HepG2 (cell line): ENCODE results near the gene PANK1. TPM values are rescaled to one million over a fixed set of nuclear protein-coding genes. Genes with fewer than 3 reads are reported as not detected.

Source experiments
- ATAC-seq: fragments of 200-7000 bp; cut with Tn5 transposase; 3 replicates; pipeline ENCODE4 v1.9.1; 2020; ENCODE audit warnings: mild to moderate bottlenecking, moderate library complexity
- BruUV-seq: library from RNA; stranded (reverse); fragments of 400-500 nt; replicated peaks from 2 replicates; lab custom pipeline; 2021; lab: Mats Ljungman, UMichigan
- CTCF ChIA-PET: fragments of 300-600 bp; formaldehyde crosslinking; extraction: SDS; loops from one replicate; lab custom pipeline; 2021; ENCODE audit warnings: low total read pairs, inconsistent platforms, low intra/inter-chr PET ratio; lab: Yijun Ruan, JAX
- POLR2A ChIA-PET: fragments of 350-600 bp; sonication (Branson Sonifier 250); formaldehyde crosslinking; loops from one replicate; lab custom pipeline; 2020; ENCODE audit warnings: antibody characterized with exemption, inconsistent platforms; lab: Yijun Ruan, JAX
- DNase-seq: peaks from one replicate; pipeline ENCODE4 v3.0.0-alpha.2; 2015; ENCODE audit warnings: low spot score
- FAIRE-seq: peaks from 3 replicates; lab custom pipeline; 2011; peaks lifted over from hg19 to GRCh38; lab: Jason Lieb, UNC
- H2AFZ ChIP-seq: one replicate; pipeline ENCODE4 v1.6.1; 2011; ENCODE audit warnings: low read length, inconsistent platforms
- H3K27ac ChIP-seq: fragments of 300-600 bp; 3 replicates; pipeline ENCODE4 v1.8.0; 2011; ENCODE audit warnings: mixed run types, mild to moderate bottlenecking, mixed read lengths, low read length, inconsistent platforms; ENCODE audit not compliant: insufficient read depth; ENCODE audit errors: extremely low read length
- H3K27me3 ChIP-seq, 2 experiments: fragments of 200-600 bp in 1 of 2; 2 replicates in 1 of 2; 3 replicates in 1 of 2; pipeline versions ENCODE4 v1.6.0 to v1.8.0; 2011; ENCODE audit warnings: low read length in 2 of 2, mild to moderate bottlenecking in 2 of 2, moderate library complexity in 2 of 2, inconsistent platforms in 1 of 2; ENCODE audit not compliant: insufficient read depth in 2 of 2, control insufficient read depth in 1 of 2
- H3K36me3 ChIP-seq, 2 experiments: fragments of 200-600 bp in 1 of 2; replicated peaks in 1 of 2; 2 replicates in 1 of 2; 3 replicates in 1 of 2; pipeline versions ENCODE4 v1.5.1 to v1.8.0; 2011; ENCODE audit warnings: low read length in 2 of 2, inconsistent platforms in 1 of 2; ENCODE audit not compliant: insufficient read depth in 2 of 2, control insufficient read depth in 1 of 2
- H3K4me1 ChIP-seq: 2 replicates; pipeline ENCODE4 v1.5.1; 2012; ENCODE audit warnings: low read length, inconsistent platforms; ENCODE audit not compliant: insufficient read depth
- H3K4me2 ChIP-seq: 2 replicates; pipeline ENCODE4 v1.6.0; 2011; ENCODE audit warnings: low read depth, low read length, inconsistent platforms
- H3K4me3 ChIP-seq, 3 experiments: fragments of 200-600 bp in 1 of 3; sonication (generic), shearing (Covaris generic) in 1 of 3; replicated peaks in 1 of 3; 2 replicates each; pipeline ENCODE4 v1.5.1; 2011 to 2016; ENCODE audit warnings: low read length in 3 of 3, inconsistent platforms in 2 of 3, low read depth in 2 of 3, mild to moderate bottlenecking in 2 of 3, control low read depth in 1 of 3, mixed read lengths in 1 of 3; ENCODE audit not compliant: insufficient read depth in 1 of 3
- H3K79me2 ChIP-seq: one replicate; pipeline ENCODE4 v1.6.1; 2011; ENCODE audit warnings: low read length, inconsistent platforms; ENCODE audit not compliant: insufficient read depth
- H3K9ac ChIP-seq: 2 replicates; pipeline ENCODE4 v1.6.0; 2011; ENCODE audit warnings: mild to moderate bottlenecking, low read depth, low read length, inconsistent platforms; ENCODE audit not compliant: insufficient read depth
- H3K9me3 ChIP-seq: 2 replicates; pipeline ENCODE4 v1.5.1; 2012; ENCODE audit warnings: mild to moderate bottlenecking, low read length
- H4K20me1 ChIP-seq: 2 replicates; pipeline ENCODE4 v1.6.0; 2011; ENCODE audit warnings: inconsistent platforms, mild to moderate bottlenecking, low read length, moderate library complexity; ENCODE audit not compliant: insufficient read depth
- BRD4 ChIP-seq: sonication (generic); formaldehyde crosslinking; IDR thresholded peaks from 2 replicates; pipeline ENCODE4 v1.4.0; 2020; ENCODE audit warnings: missing genetic modification reagents
- HOXA3 ChIP-seq: sonication (generic); formaldehyde crosslinking; IDR thresholded peaks from 2 replicates; pipeline ENCODE4 v1.5.0; 2020; ENCODE audit warnings: missing genetic modification reagents
- MEF2D ChIP-seq: sonication (generic); formaldehyde crosslinking; IDR thresholded peaks from 2 replicates; pipeline ENCODE4 v1.5.1; 2020; ENCODE audit warnings: mild to moderate bottlenecking, missing genetic modification reagents
- MXD4 ChIP-seq: IDR thresholded peaks from 2 replicates; pipeline ENCODE4 v1.6.1; 2016; ENCODE audit warnings: mild to moderate bottlenecking, missing biosample characterization, missing genetic modification reagents
- NAIF1 ChIP-seq: sonication (generic); formaldehyde crosslinking; IDR thresholded peaks from 2 replicates; pipeline ENCODE4 v1.5.0; 2020; ENCODE audit warnings: mild to moderate bottlenecking, missing genetic modification reagents, borderline replicate concordance
- PAWR ChIP-seq: sonication (generic); formaldehyde crosslinking; IDR thresholded peaks from 2 replicates; pipeline ENCODE4 v1.4.0; 2020; ENCODE audit warnings: missing genetic modification reagents, mild to moderate bottlenecking, borderline replicate concordance
- SIN3A ChIP-seq: IDR thresholded peaks from 2 replicates; pipeline ENCODE4 v1.6.1; 2011; ENCODE audit warnings: low read depth, mild to moderate bottlenecking, control low read depth, low read length, borderline replicate concordance
- TEAD3 ChIP-seq: optimal IDR thresholded peaks from 2 replicates; pipeline ENCODE3; 2016; ENCODE audit warnings: borderline replicate concordance
- THAP11 ChIP-seq: IDR thresholded peaks from 2 replicates; pipeline ENCODE4 v1.6.1; 2016; ENCODE audit warnings: missing biosample characterization, missing genetic modification reagents
- ZBTB10 ChIP-seq: sonication (generic); formaldehyde crosslinking; IDR thresholded peaks from 2 replicates; pipeline ENCODE4 v1.4.0; 2020; ENCODE audit warnings: missing genetic modification reagents, borderline replicate concordance
- ZFP90 ChIP-seq: sonication (generic); formaldehyde crosslinking; IDR thresholded peaks from 2 replicates; pipeline ENCODE4 v1.8.0; 2022; ENCODE audit warnings: missing genetic modification reagents, mild to moderate bottlenecking, inconsistent platforms, borderline replicate concordance
- ZNF446 ChIP-seq: sonication (generic); formaldehyde crosslinking; IDR thresholded peaks from 2 replicates; pipeline ENCODE4 v1.5.0; 2020; ENCODE audit warnings: mild to moderate bottlenecking, missing genetic modification reagents
- ZNF543 ChIP-seq: sonication (generic); formaldehyde crosslinking; IDR thresholded peaks from 2 replicates; pipeline ENCODE4 v1.4.0; 2020; ENCODE audit warnings: mild to moderate bottlenecking, missing genetic modification reagents
- ZNF605 ChIP-seq: sonication (generic); formaldehyde crosslinking; IDR thresholded peaks from 2 replicates; pipeline ENCODE4 v1.8.0; 2022; ENCODE audit warnings: mild to moderate bottlenecking, missing genetic modification reagents
- ZNF850 ChIP-seq: sonication (generic); formaldehyde crosslinking; conservative IDR thresholded peaks from 2 replicates; pipeline ENCODE4 v1.9.0; 2021; ENCODE audit warnings: mild to moderate bottlenecking, missing genetic modification reagents
- ZNF891 ChIP-seq: sonication (generic); formaldehyde crosslinking; IDR thresholded peaks from 2 replicates; pipeline ENCODE4 v1.5.0; 2020; ENCODE audit warnings: mild to moderate bottlenecking, missing genetic modification reagents
- WGBS: methylation state at CpG from one replicate; pipeline ENCODE4 v1.1.6; 2017; ENCODE audit warnings: low lambda C conversion rate; 5-methylcytosine and 5-hydroxymethylcytosine counted together
- in situ Hi-C: cut with HindIII; loops from 2 replicates; pipeline ENCODE4 v1.10.0; 2017; ENCODE audit warnings: low pct_unique_long_range_greater_than_20kb; ENCODE audit not compliant: extremely low pct_ligation_motif_present
- intact Hi-C: fragments of 100-400 bp; cut with micrococcal nuclease; formaldehyde crosslinking; loops from one replicate; pipeline ENCODE4 v1.10.0; 2022; ENCODE audit not compliant: unreplicated experiment
- polyA plus RNA-seq, 8 experiments: library from polyadenylated mRNA; depleted of rRNA in 3 of 8; stranded (reverse) in 7 of 8; unstranded in 1 of 8; fragments of >200 nt; fragmentation: Illumina TruSeq in 4 of 8; extraction: Trizol in 4 of 8; gene quantifications; 2 replicates each; pipeline versions ENCODE4 v1.2.1 to v1.2.3, GENCODE V29; 2011 to 2016; ENCODE audit warnings: low read depth in 4 of 8, missing spikeins in 1 of 8, mixed read lengths in 1 of 8; ENCODE audit not compliant: insufficient read depth in 1 of 8
- total RNA-seq, 5 experiments: library from RNA; depleted of rRNA; stranded (reverse); fragments of >200 nt; fragmentation: Illumina TruSeq; extraction: Trizol; gene quantifications; 2 replicates each; pipeline ENCODE4 v1.2.3, GENCODE V29; 2016; ENCODE audit warnings: low read depth in 1 of 5

The PANK1 gene
- total and polyA plus RNA-seq, 2 of the 13 experiments (the other 11 are each of a cell fraction or from before 2014, with no cell fraction given) = 18.2 to 33.3 TPM

GRCh38 chr10:89663144-89663543, 18.1 kb upstream of the PANK1 start (continued):
- no peak for TF ChIP-seq BRD4 (CRISPR knock-in tag)
- no peak for TF ChIP-seq ZNF446 (CRISPR knock-in tag)

GRCh38 chr10:89662596-89662995, 17.6 kb upstream of the PANK1 start:
- POLR2A ChIA-PET = interaction anchor here (1.0 kb wide), 1 partner anchor 19 kb away, joined by 3 read pairs; no protein-coding TSS in a partner anchor
- FAIRE-seq = no peak
- WGBS = 96% methylated on average over 2 of the region's 2 CpGs
- Histone ChIP-seq H3K4me1 (no peaks in the 10 kb centered on the region), H3K79me2 (no peaks in the 10 kb centered on the region), H2AFZ (no peak overlapping the region), H3K36me3 (no peaks in the 10 kb centered on the region), H3K9ac (no peak overlapping the region), H3K9me3 (no peaks in the 10 kb centered on the region), H3K4me2 (no peak overlapping the region), H3K27me3 (no peaks in the 10 kb centered on the region), H3K27ac (no peak overlapping the region), H4K20me1 (no peaks in the 10 kb centered on the region), H3K4me3 (no peak overlapping the region)
- BruUV-seq = no TSS peak
- in situ Hi-C loops = no loop called here
- TF ChIP-seq MEF2D (CRISPR knock-in tag) = no peak
- TF ChIP-seq ZNF850 = no peak
- TF ChIP-seq ZNF891 (CRISPR knock-in tag) = no peak
- TF ChIP-seq ZBTB10 (CRISPR knock-in tag) = no peak
- TF ChIP-seq ZFP90 = no peak
- no peak for TF ChIP-seq NAIF1 (CRISPR knock-in tag)
- no peak for TF ChIP-seq ZNF605 (CRISPR knock-in tag)
- TF ChIP-seq ZNF543 (CRISPR knock-in tag) = no peak
- TF ChIP-seq HOXA3 (CRISPR knock-in tag) = no peak
- no peak for TF ChIP-seq PAWR (CRISPR knock-in tag)
- TF ChIP-seq MXD4 (CRISPR knock-in tag) = no peak
- no peak for TF ChIP-seq SIN3A
- TF ChIP-seq THAP11 (CRISPR knock-in tag) = no peak
- TF ChIP-seq TEAD3 = no peak
- intact Hi-C loops = no loop called here
- no peak for DNase-seq
- no peak for ATAC-seq
- CTCF ChIA-PET = no interaction called here
